ENCODE results near the gene TMEM184C. TPM values are rescaled to one million over a fixed set of nuclear protein-coding genes. Genes with fewer than 3 reads are reported as not detected.

TMEM184C gene
- total RNA-seq = 10 to 100 TPM; 18.5 to 20.6 TPM

DNA sequence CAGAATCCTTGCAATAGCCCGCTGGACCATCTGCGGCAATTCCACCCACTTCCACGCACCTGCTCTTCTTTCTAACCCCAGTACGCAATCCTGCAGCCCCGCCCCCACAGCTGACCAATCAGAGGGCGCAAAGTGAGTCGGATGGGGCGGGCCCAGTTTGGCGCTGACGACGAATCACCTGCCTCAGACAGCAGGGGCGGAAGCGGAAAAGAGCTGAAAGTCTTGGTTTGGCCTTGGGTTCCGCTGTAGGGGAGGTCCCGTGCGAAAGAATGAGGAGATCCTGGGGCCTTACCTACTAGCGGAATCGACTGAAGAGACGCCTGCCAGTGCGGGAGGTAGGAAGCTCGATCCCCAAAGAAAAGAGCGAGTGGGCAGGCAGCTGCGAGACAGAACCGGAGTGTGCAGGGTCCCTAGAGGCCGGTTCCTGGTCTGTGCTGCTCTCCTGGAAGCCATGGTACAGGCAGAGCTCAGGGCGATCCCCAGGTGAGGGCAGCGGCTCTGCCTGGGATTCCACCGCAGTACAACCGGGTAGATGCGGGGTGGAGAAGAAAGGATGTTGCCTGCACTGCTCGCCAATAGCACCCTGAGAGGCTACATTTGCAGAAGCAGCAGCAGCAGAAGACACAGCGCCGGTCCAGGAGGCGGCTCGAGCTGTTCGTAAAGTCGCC, at the start of gene TMEM184C:
Gene TMEM184C, plus strand, starts transcription at position 225 of the 668 bp plus-strand sequence. CDS start 560 bp downstream, outside the sequence.
- CTCF ChIA-PET = interaction anchor here (0.6 to 4.2 kb wide), 11 partner anchors 11 to 1474 kb away, joined by 3 to 69 read pairs (median 4); partner anchors contain the start of genes ARHGAP10 and PRMT9
- peaks cover 17% of the 10 kb centered on the region for H3K36me3 Mint-ChIP-seq (ENCODE audit: low read depth)
- peak within 1 kb of the TSS; percentile 94 for H3K27ac Mint-ChIP-seq
- ATAC-seq = peak; percentile 99
- H3K9me3 Mint-ChIP-seq (ENCODE audit: insufficient read depth) = no peaks in the 10 kb centered on the region
- DNase-seq = peak; percentile 99
- peak within 1 kb of the TSS; percentile 86 for H3K4me3 Mint-ChIP-seq
- peaks cover 22% of the 10 kb centered on the region for H3K4me1 Mint-ChIP-seq (ENCODE audit: low read depth)
- H3K27me3 Mint-ChIP-seq (ENCODE audit: low read depth) = peaks cover 14% of the 10 kb centered on the region
- POLR2A ChIA-PET = interaction anchor here (0.5 to 2.8 kb wide), 12 partner anchors 16 to 826 kb away, joined by 3 to 32 read pairs (median 4); partner anchors contain the start of genes ARHGAP10 and PRMT9

DNA sequence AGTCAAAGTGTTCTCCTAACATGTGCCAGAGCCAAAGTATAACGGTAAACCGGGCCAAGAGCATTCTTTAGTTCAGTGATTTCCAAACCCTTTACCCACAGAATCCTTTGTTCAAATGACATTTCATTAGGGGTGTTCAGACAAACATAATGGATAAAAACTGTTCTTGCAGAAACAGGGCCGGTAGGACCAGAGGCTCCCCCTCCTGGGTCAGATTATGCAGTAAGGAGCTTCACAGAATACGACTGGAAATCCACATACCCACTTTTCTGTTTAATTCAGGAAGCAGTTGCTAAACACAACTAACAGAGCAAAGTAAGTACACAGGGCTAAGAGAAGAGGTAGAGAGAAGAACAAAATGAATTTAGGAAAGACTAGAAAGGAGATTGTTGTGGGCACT, 46.6 kb upstream of the TMEM184C start:
- Mint-ChIP-seq H3K9me3 (ENCODE audit: insufficient read depth) (no peaks in the 10 kb centered on the region), H3K27me3 (ENCODE audit: low read depth) (peaks cover 15% of the 10 kb centered on the region), H3K4me3 (no peak overlapping the region), H3K27ac (no peak overlapping the region), H3K36me3 (ENCODE audit: low read depth) (no peaks in the 10 kb centered on the region), H3K4me1 (ENCODE audit: low read depth) (peaks cover under 1% of the 10 kb centered on the region)
- POLR2A ChIA-PET = no interaction called here
- CTCF ChIA-PET = no interaction called here
- ATAC-seq (no peak), DNase-seq (no peak)

DNA sequence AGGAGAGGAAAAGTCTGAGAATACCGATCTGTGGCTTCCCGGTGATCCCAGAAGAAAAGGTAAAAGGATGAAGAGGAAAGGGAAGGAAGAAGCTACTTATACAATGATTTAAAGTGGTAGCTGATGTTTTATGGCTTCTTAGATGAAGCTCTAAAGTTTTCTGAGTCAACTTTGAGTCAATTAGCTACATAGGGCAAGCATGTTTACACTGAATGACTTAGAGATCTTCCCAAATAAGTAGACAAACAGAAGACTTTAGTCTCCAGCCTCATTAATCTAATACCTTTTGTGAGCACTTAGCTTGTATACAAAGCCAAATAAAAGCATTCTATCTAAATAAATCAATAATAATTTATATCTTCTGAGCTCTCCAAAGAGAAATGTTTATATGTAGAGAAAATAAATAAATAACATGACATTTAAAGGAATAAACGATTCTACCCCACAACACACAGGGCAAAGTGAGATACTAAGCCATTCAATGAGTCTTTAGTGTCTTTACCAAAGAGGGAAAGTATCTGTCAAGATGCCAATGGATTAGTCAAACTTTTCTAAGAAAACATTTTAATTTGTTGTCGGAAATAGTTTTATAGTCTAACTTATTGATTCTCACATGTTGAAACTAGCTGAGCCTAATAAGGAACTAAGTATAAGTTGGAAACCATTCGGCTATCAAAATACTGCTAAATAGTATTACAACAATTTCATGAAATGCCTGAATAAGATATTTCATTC, 46.0 kb upstream of the TMEM184C start:
- no peak overlapping the region for H3K4me3 Mint-ChIP-seq
- POLR2A ChIA-PET = no interaction called here
- H3K4me1 Mint-ChIP-seq (ENCODE audit: low read depth) = peaks cover 6% of the 10 kb centered on the region
- H3K27me3 Mint-ChIP-seq (ENCODE audit: low read depth) = peaks cover 15% of the 10 kb centered on the region
- DNase-seq (no peak), ATAC-seq (no peak)
- no peak overlapping the region for H3K27ac Mint-ChIP-seq
- H3K36me3 Mint-ChIP-seq (ENCODE audit: low read depth) = no peaks in the 10 kb centered on the region
- CTCF ChIA-PET = no interaction called here
- no peaks in the 10 kb centered on the region for H3K9me3 Mint-ChIP-seq (ENCODE audit: insufficient read depth)

DNA sequence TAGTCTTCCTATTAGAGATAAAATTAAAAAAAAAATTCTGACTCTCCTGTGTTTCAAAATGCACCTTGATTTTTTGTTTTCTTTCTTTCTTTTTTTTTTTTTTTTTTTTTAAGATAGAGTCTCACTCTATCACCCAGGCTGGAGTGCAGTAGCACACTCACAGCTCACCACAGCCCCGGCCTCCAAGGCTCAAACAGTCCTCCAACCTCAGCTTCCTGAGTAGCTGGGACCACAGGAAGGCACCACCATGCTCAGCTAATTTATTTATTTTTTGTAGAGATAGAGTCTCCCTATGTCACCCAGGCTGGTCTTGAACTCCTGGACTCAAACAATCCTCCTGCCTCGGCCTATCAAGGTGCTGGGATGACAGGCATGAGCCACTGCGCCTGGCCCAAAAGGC, 41.1 kb upstream of the TMEM184C start:
- H3K4me1 Mint-ChIP-seq (ENCODE audit: low read depth) = peaks cover 10% of the 10 kb centered on the region
- ChIA-PET CTCF (no interaction called here), POLR2A (no interaction called here)
- H3K36me3 Mint-ChIP-seq (ENCODE audit: low read depth) = no peaks in the 10 kb centered on the region
- H3K27me3 Mint-ChIP-seq (ENCODE audit: low read depth) = no peaks in the 10 kb centered on the region
- ATAC-seq (peak; percentile 79), DNase-seq (peak; percentile 49)
- no peak overlapping the region for H3K4me3 Mint-ChIP-seq
- no peaks in the 10 kb centered on the region for H3K9me3 Mint-ChIP-seq (ENCODE audit: insufficient read depth)
- H3K27ac Mint-ChIP-seq = no peak overlapping the region

DNA sequence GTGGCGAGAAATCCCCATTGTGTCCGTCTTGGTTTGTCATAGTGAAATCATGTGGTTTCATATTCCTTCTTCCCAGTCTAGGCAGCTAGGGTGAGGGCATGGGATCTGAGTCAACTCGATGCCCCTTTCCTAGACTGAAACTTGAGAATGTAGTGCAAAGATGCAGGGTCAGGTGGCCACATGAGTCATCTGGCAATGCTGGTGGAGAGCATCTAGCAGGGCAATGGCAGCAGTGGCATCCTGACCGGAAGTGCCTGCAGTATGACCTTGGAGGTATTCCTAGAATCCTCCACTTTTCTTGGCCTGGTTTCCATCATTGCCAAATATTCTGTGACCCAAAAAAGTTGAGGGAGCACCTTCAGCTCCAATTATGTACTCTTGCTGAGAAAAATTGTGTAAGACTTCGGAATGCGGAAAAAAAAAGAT, 39.1 kb upstream of the TMEM184C start:
- Mint-ChIP-seq H3K4me1 (ENCODE audit: low read depth) (peaks cover 10% of the 10 kb centered on the region), H3K27me3 (ENCODE audit: low read depth) (no peaks in the 10 kb centered on the region), H3K27ac (no peak overlapping the region), H3K36me3 (ENCODE audit: low read depth) (no peaks in the 10 kb centered on the region), H3K4me3 (no peak overlapping the region), H3K9me3 (ENCODE audit: insufficient read depth) (no peaks in the 10 kb centered on the region)
- POLR2A ChIA-PET = no interaction called here
- ATAC-seq = no peak
- CTCF ChIA-PET = no interaction called here
- DNase-seq = no peak

DNA sequence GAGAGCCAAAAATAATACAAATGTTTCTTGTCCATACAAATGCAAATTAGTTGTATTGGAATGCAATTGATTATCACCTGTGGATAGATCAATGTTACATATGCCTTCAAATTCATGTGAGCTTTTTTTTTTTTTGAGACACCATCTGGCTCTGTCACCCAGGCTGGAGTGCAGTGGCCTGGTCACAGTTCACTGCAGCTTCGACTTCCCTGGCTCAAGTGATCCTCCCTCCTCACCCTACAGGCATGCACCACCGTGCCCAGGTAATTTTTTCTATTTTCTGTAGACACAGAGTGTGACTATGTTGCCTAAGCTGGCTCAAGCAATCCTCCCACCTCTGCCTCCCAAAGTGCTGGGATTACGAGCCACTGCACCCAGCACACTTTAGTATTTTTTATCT, 38.6 kb upstream of the TMEM184C start:
- no peak for DNase-seq
- no peaks in the 10 kb centered on the region for H3K9me3 Mint-ChIP-seq (ENCODE audit: insufficient read depth)
- no peaks in the 10 kb centered on the region for H3K27me3 Mint-ChIP-seq (ENCODE audit: low read depth)
- ChIA-PET POLR2A (no interaction called here), CTCF (no interaction called here)
- no peak overlapping the region for H3K4me3 Mint-ChIP-seq
- ATAC-seq = no peak
- H3K27ac Mint-ChIP-seq = no peak overlapping the region
- H3K4me1 Mint-ChIP-seq (ENCODE audit: low read depth) = peaks cover 10% of the 10 kb centered on the region
- H3K36me3 Mint-ChIP-seq (ENCODE audit: low read depth) = no peaks in the 10 kb centered on the region

DNA sequence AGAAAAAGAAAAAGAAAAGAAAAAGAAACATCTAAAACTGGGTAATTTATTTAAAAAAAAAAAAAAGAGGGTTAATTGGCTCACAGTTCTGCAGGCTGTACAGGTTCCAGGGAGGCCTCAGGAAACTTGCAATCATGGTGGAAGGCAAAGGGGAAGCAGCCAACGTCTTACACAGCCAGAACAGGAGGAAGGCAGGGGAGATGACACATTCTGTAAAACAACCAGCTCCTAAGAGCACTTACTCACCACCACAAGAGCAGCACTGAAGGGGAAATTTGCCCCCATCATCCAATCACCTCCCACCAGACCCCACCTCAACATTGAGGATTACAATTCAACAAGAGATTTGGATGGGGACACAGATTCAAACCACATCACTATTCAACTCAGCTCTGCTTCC, 36.8 kb upstream of the TMEM184C start:
- Mint-ChIP-seq H3K9me3 (ENCODE audit: insufficient read depth) (no peaks in the 10 kb centered on the region), H3K4me1 (ENCODE audit: low read depth) (peaks cover 10% of the 10 kb centered on the region), H3K27ac (no peak overlapping the region), H3K27me3 (ENCODE audit: low read depth) (peaks cover 8% of the 10 kb centered on the region), H3K36me3 (ENCODE audit: low read depth) (no peaks in the 10 kb centered on the region), H3K4me3 (no peak overlapping the region)
- ATAC-seq (no peak), DNase-seq (no peak)
- ChIA-PET POLR2A (interaction anchor here (0.6 kb wide), 1 partner anchor 1634 kb away, joined by 4 read pairs; no protein-coding TSS in a partner anchor), CTCF (interaction anchor here (0.6 to 1.3 kb wide), 2 partner anchors 9 to 287 kb away, joined by 3 to 4 read pairs; no protein-coding TSS in a partner anchor)

DNA sequence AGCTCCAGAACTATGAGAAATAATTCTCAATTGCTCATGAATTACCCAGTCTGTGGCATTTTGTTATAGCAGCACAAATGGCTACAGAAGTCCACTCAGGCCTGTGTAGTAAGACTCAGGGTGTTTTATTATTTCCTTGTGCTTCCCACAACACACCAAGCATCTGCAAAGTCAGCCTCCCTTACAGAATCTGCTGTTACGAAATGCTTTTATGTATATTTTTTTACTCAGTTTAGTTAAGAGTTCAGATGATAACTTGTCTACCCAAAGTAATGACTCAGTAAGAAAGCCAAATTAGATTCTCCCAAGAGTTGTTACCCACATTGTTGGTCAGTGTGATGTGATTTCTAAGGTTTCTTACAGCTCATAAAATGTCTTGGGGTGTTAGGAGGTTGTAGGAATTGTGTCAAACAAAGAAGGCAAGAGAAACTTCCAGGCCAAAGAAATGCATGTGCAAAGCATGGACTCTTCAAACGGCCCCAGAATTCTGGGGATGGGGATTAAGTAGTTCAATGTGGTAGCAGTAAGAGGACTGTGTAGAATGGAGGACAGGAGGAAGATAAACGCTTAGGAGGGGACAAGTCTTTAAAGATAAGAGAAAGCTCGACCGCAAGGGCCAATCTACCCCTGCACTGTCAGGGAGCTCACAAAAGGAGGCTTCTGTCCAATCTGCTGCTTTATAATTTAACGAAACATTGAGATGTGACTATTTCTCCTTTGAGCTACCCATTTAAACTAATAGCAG, 35.4 kb upstream of the TMEM184C start:
- Mint-ChIP-seq H3K27ac (no peak overlapping the region), H3K36me3 (ENCODE audit: low read depth) (no peaks in the 10 kb centered on the region), H3K27me3 (ENCODE audit: low read depth) (peaks cover 9% of the 10 kb centered on the region), H3K4me1 (ENCODE audit: low read depth) (no peaks in the 10 kb centered on the region), H3K4me3 (no peak overlapping the region), H3K9me3 (ENCODE audit: insufficient read depth) (no peaks in the 10 kb centered on the region)
- CTCF ChIA-PET = interaction anchor here (1.0 to 1.5 kb wide), 3 partner anchors 8 to 285 kb away, joined by 3 to 5 read pairs (median 4); no protein-coding TSS in a partner anchor
- DNase-seq = no peak
- POLR2A ChIA-PET = no interaction called here
- ATAC-seq = no peak

DNA sequence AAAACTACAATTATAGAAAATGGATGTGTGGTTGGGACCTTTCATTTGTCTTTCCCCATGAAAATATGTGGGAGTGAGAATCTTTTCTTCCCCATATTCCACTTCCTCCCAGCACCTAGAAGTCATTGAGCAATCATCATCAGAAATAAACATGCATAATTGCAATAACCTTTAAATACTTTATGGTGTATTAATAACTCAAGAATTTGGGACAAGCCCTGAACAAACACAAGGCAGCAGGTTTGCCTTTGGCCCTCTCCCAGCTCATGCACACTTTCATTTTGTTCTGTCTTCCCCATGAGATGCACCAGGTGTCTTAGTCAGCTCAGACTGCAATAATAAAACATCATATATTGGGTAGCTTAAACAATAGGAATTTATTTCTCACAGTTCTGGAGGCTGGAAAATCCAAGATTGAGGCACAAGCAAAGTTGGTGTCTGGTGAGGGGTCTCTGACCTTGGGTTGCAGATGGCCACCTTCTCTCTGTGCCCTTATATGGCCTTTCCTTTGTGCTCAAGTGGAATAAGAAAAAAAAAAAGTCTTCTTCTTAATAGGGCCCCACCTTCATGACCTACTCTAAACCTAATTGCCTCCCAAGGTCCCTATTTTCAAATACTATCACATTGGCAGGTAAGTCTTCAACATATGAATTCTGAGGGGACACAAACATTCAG, 34.7 kb upstream of the TMEM184C start:
- no peaks in the 10 kb centered on the region for H3K36me3 Mint-ChIP-seq (ENCODE audit: low read depth)
- DNase-seq (no peak), ATAC-seq (no peak)
- no peaks in the 10 kb centered on the region for H3K4me1 Mint-ChIP-seq (ENCODE audit: low read depth)
- peaks cover 9% of the 10 kb centered on the region for H3K27me3 Mint-ChIP-seq (ENCODE audit: low read depth)
- ChIA-PET POLR2A (no interaction called here), CTCF (interaction anchor here (1.0 to 1.5 kb wide), 3 partner anchors 8 to 284 kb away, joined by 3 to 5 read pairs (median 4); no protein-coding TSS in a partner anchor)
- H3K4me3 Mint-ChIP-seq = no peak overlapping the region
- H3K27ac Mint-ChIP-seq = no peak overlapping the region
- H3K9me3 Mint-ChIP-seq (ENCODE audit: insufficient read depth) = no peaks in the 10 kb centered on the region

DNA sequence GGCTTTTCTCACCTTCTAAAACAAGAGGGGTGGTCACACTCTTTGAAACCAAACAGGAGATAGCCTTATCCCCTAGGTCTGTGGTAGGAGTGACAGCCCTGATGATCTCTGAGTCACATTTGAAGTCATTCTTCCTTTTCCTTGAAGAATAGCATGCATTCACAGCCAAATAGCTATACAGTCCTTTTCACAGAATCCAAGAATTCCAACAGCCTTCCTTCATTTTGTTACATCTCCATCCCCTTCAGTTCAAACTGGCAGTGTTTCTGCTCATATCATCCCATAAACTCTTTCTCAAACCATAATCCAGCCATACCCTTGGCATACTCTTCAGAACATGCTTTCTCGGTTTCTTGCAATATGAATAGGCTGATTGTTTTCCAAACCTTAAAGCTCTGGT, 33.3 kb upstream of the TMEM184C start:
- ChIA-PET CTCF (no interaction called here), POLR2A (no interaction called here)
- Mint-ChIP-seq H3K36me3 (ENCODE audit: low read depth) (no peaks in the 10 kb centered on the region), H3K27ac (no peak overlapping the region), H3K27me3 (ENCODE audit: low read depth) (peaks cover 11% of the 10 kb centered on the region), H3K4me3 (no peak overlapping the region), H3K9me3 (ENCODE audit: insufficient read depth) (no peaks in the 10 kb centered on the region), H3K4me1 (ENCODE audit: low read depth) (no peaks in the 10 kb centered on the region)
- ATAC-seq (no peak), DNase-seq (no peak)

DNA sequence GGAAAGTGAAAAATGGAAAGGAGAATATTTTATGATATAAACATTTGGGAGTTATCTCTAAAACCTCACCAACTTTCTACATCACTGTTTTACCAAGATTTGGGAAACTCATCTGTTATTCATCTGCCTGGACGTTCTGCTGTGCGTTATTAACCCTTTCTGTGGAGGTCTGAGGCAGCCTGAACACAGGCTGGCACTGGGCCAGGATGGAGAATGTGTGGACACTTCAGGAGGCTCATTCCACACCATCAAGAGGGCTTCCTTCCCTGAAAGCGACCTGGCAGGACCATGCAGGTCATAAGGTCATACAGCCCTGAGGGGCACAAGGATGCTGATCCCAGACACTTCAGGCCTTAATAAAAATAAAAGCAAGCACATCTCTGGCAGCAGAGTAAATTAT, 31.2 kb upstream of the TMEM184C start:
- Mint-ChIP-seq H3K4me1 (ENCODE audit: low read depth) (no peaks in the 10 kb centered on the region), H3K36me3 (ENCODE audit: low read depth) (no peaks in the 10 kb centered on the region), H3K27ac (no peak overlapping the region), H3K27me3 (ENCODE audit: low read depth) (peaks cover 13% of the 10 kb centered on the region), H3K9me3 (ENCODE audit: insufficient read depth) (no peaks in the 10 kb centered on the region), H3K4me3 (no peak overlapping the region)
- POLR2A ChIA-PET = no interaction called here
- CTCF ChIA-PET = interaction anchor here (1.6 to 2.1 kb wide), 2 partner anchors 68 to 281 kb away, joined by 6 to 14 read pairs; no protein-coding TSS in a partner anchor
- DNase-seq (no peak), ATAC-seq (no peak)

Measured in activated CD8-positive, alpha-beta T cell treated with anti-CD3 and anti-CD28 coated beads, Interleukin-2, amount 10 ng/mL, durations not matched to agents 7 days and 5 days (primary cell).